HG02642 (cell line): Measurements from ENCODE around the gene DBF4.
"Not testable (repeated sequence)": the region's sequence is repeated elsewhere in the genome, so short reads cannot be mapped to it uniquely, and the experiment has no call there.

Experiments
- ATAC-seq: cut with Tn5 transposase; IDR thresholded peaks from one replicate; pipeline ENCODE4 v1.9.1; 2021; ENCODE audit warnings: mild to moderate bottlenecking; ENCODE audit not compliant: unreplicated experiment, poor library complexity

The DBF4 gene

DNA sequence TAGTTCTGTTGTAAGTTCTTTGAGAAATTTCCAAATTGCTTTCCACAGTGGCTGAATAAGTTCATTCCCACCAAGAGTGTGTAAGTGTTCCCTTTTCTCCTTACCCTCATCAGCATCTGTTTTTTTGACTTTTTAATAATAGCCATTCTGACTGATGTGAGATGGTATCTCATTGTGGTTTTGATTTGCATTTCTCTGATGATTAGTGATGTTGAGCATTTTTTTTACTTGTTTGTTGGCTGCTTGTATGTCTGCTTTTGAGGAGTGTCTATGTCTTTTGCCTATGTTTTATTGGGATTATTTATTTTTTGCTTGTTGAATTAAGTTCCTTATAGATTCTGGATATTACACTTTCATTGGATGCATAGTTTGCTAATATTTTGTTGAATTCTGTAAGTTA is 69.6 kb downstream of the DBF4 start:
- not testable (repeated sequence) for ATAC-seq

DNA sequence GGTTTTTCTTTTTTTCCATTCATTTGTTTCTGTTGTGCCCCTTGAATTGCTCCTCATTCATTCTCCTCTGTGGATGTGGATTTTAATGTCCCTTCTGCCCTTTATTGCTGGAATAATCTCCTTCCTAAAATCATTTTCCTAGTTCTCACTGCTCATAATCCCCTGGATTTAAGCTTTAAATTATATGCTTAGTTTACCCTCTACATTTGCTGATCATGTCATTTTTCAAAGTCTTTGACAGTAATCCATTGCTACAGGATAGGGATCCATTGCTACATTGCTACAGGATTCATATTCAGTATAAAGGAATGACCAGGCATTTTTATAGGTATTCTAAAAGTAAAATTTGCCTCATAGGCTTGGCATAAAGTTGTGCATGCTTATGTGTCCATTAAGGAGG is 72.1 kb downstream of the DBF4 start:
- no peak for ATAC-seq
